ENCODE data around the gene TSPAN13.

The TSPAN13 gene

DNA sequence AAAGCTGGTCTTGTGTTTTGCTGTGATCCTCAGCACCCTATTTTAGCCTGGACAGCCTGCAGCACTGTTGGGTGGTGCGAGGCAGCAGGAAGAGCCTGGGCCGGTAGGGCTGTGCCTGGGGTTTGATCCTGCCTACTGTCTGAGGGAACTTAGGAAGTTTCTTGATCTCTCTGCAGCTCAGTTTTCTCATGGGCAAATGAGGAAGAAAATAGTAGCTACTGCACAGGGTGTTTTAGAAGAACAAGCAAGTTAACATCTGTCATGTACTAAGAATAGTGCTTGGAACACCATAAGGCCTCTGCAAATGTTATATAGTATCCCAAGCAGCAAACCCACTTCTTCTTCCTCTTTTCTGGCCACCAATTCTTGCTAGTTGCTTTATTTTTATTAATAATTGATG, 63.3 kb downstream of the TSPAN13 start:
- no peak for DNase-seq

DNA sequence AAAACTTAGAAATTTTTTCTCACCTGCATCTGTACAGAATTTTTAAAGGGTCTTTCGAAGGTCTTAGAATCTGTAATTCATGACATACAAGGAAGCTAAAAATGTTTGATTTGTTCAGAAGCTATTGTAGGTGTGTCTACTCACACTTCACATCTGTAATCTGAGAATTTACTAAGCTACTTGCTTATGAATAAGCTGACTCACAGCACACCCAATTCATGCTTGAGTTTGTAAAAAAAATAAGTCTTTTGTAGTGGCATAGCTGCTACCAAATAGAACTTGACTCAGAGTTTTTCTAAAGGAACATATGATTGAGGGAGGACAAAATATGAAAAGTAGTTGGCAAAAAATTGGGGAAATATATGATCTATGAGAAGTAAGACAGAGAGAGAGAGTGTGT, 64.0 kb downstream of the TSPAN13 start:
- DNase-seq, result no peak

DNA sequence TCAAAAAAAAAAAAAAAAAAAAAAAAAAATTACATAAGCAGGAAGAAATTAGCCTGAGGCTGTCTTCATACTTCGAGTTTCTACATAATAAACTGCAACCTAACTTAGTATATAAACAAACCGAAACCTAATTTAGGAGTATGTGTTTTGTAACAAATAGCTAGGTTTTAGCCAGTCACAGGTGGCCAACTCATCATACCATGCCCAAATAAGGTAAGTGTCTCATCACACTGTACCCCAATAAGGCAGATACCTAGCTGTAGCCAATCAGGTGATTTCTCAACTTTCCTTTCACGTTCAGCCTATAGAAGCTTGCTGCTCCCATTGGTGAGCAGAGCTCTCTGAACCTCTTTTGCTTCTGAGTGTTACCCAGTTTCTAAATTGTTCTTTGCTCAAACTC, 65.2 kb downstream of the TSPAN13 start:
- DNase-seq, result no peak

DNA sequence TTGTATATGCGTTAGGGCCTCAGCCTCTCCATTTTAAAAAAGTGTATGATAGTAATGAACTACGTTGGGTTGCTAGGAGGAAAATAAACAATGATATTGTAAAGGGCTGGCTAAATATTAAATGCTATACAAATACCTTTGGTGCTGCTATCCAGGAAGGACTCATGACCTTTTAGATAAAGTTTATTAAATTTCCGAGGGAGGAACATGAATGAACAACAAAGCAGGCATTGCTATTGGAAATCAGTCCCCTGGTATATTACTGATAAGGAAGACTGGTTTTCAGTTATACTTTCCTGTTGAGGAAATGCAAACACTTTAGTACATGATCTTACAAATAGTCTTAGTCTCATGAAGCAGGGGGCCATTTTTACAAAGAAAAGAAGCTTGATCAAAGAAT, 68.5 kb downstream of the TSPAN13 start:
- DNase-seq, result no peak

DNA sequence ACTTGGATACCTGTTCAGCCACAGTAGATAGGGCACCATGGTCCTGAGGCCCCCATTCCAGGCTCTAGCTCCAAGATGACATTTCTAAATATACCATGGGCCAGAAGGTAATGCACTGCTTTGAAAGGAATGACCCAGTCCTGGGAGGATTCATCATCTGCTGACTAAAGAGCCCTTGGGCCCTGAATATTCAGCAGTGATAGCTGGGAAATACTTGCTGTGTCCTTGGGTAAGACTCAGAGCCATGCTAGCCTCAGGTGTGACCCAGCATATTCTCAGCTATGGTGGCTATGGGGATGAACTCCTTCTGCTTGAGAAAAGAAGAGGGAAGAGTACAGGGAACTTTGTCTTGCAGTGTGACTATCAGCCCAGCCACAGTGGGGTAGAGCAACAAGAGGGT, 72.5 kb downstream of the TSPAN13 start:
- DNase-seq, result no peak

DNA sequence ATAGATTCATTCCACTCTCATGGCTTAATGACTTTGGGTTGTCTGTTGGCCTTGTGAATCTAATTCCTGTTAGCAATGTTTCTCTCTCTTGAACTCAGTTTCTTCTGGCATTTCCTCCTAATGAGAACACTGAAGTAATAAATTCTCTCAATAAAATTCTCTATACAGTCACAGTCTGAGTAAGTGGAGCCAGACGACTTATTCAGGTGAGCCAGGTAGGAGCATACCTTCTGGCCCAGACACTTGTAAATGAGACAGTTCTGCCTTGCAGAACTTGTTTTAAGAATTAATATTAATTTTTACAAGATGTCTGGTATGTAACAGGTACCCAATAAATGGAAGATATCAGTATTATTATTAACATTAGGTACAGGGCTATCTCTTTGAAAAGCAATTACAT, 79.8 kb downstream of the TSPAN13 start:
- no peak for DNase-seq

Measured in CD4-positive, alpha-beta T cell treated with Interleukin-4 for 1 hour (primary cell).